ENCODE measurements around the gene ZNF793.

ZNF793 gene

DNA sequence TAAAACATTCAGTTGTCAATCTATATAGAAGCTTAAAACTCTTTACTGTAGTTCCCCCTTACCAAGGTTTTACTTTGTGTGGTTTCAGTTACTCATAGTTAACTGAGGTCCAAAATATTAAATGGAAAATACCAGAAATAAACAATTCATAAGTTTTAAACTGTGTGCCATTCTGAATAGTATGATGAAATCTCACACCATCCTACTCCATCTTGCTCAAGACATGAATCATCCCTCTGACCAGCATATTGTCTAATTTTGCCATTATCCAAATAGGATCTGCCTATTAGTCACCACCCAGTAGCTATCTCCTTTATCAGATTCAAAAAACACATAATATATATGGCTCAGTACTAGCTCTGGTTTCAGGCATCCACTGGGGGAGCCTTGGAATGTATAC, 65.5 kb downstream of the ZNF793 start:
- no peak for DNase-seq

DNA sequence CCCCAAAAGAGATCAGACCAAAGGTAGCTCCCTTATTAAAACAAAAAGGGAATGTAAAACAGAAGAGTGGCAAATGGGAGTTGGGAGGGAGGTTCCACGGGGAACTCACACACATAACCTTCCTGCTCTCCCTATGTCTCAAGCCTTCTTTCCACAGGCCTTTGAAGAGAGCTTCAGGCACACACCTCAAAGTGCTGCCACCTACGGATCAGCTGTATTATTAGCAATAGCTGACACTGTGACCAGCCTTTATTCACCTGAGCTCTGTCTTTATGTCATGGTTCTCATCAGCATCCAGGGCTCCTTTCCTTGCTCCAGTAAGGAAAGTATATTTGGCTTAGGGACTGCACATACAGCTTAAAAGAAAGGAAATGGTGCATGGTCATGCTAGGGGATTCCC, 76.6 kb downstream of the ZNF793 start:
- no peak for DNase-seq

All from activated gamma-delta T cell (primary cell).